Inferior parietal cortex (tissue), 1 donor: ENCODE data around the gene MCM3AP.

Experiments
- DNase-seq: peaks from one replicate; pipeline ENCODE4 v3.0.0-alpha.2; 2016; ENCODE audit errors: extremely low spot score

Gene MCM3AP

GRCh38 chr21:46273341-46273740 lies 12.1 kb downstream of the MCM3AP start:
- DNase-seq = no peak

DNA sequence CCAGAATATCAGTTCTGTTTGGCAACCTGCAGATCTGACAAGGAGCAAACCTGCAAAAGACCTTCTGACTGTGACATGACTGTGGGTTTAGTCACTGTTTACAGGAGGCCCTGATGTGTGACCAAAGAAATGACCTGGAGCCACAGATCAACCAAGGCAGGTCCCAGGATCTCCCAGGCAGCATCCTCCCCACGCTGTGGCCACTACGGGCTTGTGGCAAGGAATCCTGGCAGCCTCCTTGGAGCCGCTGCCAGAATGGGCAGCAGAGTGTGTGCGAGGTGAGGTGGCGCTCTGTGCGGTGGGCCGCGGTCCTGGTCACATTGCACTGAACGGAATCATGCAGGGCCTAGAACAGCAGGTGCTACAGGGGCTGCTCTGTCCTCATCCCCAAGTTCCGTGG lies 15.9 kb downstream of the MCM3AP start:
- DNase-seq = no peak

DNA sequence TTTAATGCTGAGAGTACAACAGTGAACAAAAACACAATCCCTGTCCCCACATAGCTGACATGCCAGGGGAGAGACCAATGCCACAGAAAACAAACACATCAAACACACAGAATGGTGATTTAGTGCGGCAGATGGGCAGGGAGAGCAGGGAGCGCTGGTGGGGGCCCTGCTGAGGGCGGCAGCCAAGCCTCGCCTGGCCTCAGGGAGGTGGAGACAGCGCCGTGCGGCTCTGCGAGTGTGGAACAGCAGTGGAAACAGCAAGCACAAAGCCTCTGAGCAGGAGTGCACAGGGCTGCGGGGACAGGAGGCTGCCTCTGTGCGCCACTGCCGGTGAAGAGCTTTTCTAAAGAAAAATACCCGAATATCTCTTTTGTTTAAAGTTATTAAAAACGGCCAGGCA lies 17.0 kb downstream of the MCM3AP start:
- no peak for DNase-seq

- DNase-seq = no peak
These were observed 18.5 kb downstream of the MCM3AP start for GRCh38 chr21:46266946-46267345.

DNA sequence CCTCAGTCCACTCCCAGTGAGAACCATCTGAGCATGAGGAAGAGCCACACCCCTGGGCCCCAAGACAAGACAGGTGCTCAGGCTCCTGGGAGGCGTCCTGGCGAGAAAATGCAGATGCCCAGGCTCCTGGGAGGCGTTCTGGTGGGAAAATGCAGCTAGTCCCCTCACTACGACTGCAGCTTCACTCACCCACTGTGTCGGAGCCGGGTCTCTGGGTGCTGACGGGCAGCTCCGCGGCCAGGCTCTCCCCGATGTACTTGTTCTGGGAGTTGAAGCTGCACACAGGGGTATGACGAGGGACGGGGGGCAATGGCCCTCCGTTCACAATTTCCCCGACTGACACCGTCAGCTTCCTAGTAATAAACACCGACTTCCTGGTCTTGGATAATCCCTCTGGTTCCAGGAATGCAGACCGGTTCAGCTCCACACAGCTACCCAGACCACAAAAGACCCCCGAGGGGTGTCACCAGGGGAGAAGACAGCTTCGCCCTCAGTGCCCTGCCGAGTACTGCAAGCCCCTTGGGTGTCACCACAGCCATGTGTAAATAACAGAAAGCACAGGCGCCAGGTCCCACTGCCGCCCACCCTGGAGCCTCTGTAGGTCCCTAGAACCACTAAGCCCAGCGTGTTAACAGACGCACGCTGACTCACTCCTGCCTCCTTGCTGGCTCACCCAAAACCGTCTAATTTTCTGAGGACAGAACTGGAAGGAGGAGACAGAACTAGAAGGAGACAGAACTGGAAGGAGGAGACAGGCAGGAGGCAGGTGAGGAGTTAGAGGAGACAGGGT lies 19.5 kb downstream of the MCM3AP start:
- DNase-seq = no peak

- no peak for DNase-seq
These were observed 20.7 kb downstream of the MCM3AP start for GRCh38 chr21:46264690-46265144.

DNA sequence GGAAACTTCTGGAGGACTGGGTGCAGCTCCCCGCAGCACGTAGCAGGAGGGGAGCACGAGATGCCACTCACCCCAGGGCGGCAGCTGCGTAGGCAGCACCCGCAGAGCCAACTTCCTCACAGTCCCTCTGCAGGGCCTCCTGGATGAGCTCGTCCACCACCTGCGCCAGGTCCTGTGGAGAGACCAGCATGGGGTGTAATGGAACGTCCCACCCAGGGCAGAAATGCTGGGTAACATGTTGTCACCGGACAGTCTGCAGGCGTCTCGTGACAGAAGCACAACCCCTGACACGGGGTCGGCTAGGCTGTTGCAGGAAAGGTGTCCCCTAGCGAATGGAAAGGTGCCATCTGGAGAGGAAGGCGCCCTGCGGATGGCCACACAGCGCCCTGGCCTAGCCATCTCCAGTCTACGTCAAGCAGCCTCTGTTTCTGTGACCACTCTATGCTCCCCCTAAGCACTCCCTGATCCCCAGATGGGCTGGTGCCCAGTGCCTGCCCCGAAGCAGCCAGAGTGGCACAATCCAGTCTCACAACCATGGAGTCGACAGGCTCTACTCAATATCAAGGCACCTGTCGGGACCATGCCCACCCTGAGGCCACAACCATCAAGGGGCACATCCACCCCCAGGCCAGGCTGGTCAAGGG lies 21.2 kb downstream of the MCM3AP start:
- no peak for DNase-seq

DNA sequence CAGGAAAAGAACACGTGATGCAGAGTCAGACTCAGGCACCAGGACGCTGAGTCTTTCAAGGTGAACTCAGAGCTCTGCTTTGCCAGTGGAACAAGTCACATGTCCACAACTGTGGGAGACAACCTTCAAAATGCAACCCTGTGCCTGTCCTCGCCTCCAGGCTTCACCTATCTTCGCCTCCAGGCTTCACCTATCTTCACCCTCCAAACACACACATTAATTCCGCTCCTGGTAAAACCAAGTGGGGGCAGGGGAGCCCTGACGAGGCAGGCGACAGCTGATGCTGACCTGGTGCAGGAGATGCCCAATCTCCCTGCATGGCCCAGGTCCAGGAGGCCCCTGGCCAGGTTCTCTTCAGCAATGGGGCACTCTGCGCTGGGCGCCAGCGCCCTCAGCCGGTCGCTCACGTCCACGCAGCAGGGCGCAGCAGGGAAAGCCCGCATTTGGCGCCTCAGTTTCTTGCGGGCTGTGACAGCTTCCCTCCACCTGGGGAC lies 28.9 kb downstream of the MCM3AP start:
- no peak for DNase-seq

GRCh38 chr21:46255758-46256337 lies 29.6 kb downstream of the MCM3AP start:
- no peak for DNase-seq

- DNase-seq = no peak
These were observed 30.2 kb downstream of the MCM3AP start for GRCh38 chr21:46255166-46255565.

- no peak for DNase-seq
These were observed 31.0 kb downstream of the MCM3AP start for GRCh38 chr21:46254208-46254975.

DNA sequence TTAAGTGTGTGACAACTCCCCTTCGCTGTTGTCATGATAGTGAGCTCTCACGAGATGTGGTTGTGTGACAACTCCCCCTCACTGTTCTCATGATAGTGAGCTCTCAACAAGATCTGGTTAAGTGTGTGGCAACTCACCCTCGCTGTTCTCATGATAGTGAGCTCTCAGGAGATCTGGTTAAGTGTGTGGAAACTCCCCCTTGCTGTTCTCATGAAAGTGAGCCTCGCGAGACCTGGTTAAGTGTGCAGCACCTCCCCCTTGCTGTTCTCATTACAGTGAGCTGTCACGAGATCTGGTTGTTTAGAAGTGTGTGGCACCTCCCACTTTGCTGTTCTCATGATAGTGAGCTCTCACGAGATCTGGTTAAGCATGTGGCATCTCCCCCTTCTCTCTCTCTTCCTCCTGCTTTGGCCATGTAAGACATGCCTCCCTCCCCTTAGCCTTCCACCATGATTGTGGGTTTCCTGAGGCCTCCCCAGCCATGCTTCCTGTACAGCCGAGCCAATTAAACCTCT lies 31.7 kb downstream of the MCM3AP start:
- DNase-seq = no peak

GRCh38 chr21:46252840-46253239 lies 32.6 kb downstream of the MCM3AP start:
- no peak for DNase-seq

DNA sequence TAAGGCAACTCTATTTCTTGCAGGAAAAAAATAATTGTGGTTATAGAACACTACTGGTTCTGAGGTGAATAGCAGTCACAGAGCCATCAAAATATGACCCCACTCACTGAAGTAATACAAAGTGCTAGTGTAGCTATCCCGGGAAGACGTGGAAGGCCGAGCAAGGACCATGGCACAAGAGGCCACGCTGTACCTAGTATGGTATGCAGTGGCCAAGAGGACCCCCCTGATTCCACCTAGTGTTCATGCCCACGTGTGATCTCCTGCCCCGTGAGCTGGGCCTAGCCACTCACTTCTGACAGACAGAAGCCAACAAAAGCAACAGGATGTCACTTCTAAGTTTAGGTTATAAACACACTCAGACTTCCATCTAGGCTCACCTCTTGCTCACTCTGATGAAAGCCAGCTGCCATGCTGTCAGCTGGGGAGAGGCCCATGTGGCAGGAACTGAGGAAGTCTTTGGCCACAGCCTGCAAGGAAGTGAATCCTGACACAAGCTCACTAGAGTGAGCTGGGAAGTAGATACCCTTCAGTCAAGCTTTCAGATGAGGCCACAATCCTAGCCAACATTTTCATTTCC lies 35.2 kb downstream of the MCM3AP start:
- DNase-seq = no peak

DNA sequence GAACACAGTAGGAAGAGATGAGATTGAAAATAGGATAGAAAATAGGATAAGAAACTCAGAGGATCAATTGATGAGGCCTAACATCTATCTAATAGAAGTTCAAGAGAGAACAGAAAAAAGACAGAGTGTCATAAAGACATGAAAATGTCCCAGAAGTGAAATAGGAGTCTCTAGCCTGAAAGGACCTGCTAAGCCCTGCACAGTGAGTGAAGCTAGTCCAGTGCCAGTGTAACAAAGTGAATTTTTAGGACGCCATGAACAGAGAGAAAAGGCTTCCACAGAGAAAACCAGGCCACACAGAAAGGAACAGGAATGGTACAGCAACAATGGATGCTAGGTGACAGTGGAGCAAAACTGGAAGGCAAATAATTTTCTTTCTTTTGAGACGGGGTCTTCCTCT lies 36.6 kb downstream of the MCM3AP start:
- DNase-seq = no peak

DNA sequence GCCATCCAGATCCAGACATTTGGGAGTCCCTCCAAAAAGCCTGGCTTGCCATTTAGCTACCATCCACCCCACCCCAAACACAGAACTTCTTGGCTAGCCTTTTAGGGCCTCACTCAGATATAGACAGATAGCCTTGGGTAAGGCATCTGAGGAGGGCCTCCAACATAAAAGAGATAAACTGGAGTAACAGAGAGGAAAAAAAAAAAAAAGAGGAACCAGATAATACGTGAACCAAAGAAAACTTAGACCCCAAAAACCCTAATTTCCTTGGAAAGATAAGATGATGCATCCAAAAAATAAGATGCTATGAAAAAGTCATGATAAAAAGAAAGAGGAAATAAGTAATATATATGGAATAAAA lies 37.0 kb downstream of the MCM3AP start:
- no peak for DNase-seq

GRCh38 chr21:46247699-46248421 lies 37.6 kb downstream of the MCM3AP start:
- no peak for DNase-seq

DNA sequence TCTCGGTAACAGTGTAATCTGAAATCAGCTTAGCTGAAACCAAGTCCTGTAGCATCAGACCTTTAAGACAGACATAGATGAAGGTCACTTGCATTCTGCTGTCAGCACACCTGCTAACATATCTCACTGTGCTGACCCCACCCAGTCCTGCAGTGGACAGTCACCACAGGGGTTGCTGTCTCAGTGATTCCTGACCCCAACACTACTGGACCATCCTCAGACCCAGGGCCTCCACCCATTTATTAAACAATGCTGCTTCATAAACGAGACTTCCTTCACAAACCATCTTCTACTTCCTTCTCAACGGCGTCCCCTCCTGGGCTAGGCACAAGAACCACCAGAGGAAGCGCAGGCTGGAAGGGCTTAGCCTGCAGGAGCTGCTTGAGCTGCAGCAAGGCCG lies 39.1 kb downstream of the MCM3AP start:
- no peak for DNase-seq

- no peak for DNase-seq
These were observed 40.0 kb downstream of the MCM3AP start for GRCh38 chr21:46245213-46245915.

- no peak for DNase-seq
These were observed 40.8 kb downstream of the MCM3AP start for GRCh38 chr21:46244602-46245001.
